ENCODE data around the gene ELMO1.

GRCh38 chr7:36820527-36821170 lies 628.0 kb downstream of the ELMO1 start:
- no peak for TF ChIP-seq POLR2AphosphoS5 (IDR thresholded peaks at IDR 0.05; ENCODE audit: low read depth, low read length)
- no peak for TF ChIP-seq POLR2A (IDR thresholded peaks at IDR 0.05; ENCODE audit: low read depth, low read length)

Measured in GM12892 (cell line).